Hematopoietic multipotent progenitor cell treated with erythropoietin and hydrocortisone succinate and interleukin-3 and kit ligand, for 6 days (in vitro differentiated cells): ENCODE data around the gene MAGEA1.
A peak's percentile ranks its signal among the peaks of the same experiment; 100 is the strongest.
"Not testable (repeated sequence)": the region's sequence is repeated elsewhere in the genome, so short reads cannot be mapped to it uniquely, and the experiment has no call there.

Source experiments
- DNase-seq: peaks from one replicate; pipeline ENCODE4 v3.0.0-alpha.2; 2015

The MAGEA1 gene, protein sequence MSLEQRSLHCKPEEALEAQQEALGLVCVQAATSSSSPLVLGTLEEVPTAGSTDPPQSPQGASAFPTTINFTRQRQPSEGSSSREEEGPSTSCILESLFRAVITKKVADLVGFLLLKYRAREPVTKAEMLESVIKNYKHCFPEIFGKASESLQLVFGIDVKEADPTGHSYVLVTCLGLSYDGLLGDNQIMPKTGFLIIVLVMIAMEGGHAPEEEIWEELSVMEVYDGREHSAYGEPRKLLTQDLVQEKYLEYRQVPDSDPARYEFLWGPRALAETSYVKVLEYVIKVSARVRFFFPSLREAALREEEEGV

DNA sequence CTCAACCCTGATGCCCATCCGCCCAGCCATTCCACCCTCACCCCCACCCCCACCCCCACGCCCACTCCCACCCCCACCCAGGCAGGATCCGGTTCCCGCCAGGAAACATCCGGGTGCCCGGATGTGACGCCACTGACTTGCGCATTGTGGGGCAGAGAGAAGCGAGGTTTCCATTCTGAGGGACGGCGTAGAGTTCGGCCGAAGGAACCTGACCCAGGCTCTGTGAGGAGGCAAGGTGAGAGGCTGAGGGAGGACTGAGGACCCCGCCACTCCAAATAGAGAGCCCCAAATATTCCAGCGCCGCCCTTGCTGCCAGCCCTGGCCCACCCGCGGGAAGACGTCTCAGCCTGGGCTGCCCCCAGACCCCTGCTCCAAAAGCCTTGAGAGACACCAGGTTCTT, at the start of gene MAGEA1:
Gene MAGEA1, plus strand, starts transcription at position 154 of the 400 bp plus-strand sequence. CDS start 3,106 bp downstream, outside the sequence.
- no peak for DNase-seq

DNA sequence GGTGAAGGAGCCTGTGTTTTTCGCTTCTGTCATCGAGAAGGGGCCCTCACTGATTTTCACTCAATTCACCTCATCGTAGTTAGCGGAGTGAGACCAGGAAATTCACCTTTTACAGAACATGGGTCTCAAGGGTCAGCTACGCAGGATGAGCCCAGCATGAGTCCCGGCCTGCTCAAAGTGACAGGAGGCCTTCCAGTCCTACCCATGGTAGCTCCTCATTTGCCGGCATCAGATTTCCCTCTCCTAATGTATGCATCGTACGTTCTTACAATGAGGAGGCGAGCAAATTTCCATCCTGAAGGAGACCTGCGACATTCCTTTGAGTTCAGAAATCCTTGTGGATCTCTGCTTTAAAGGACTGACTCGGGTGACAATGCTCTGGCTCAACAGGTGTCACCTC, 46.2 kb upstream of the MAGEA1 start:
- DNase-seq, result not testable (repeated sequence)

DNA sequence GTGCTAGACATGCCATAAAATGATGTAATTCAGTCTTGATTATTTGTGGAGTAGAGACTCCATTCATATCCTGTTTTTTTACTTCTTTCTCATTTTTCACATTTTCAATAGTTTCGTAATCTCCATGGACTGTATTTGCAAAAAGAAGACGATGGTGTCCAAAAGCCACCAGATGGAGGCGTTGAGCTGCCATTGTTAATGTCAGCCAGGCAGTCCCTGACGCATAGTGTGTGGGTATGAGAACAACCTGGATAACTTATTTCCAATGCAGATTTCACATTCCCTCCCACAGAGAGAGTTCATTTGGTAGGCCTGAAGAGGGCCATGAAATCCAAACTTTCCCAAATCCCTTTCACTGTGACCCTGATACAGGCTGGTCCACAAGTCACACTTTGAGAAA, 40.0 kb upstream of the MAGEA1 start:
- DNase-seq, result not testable (repeated sequence)

DNA sequence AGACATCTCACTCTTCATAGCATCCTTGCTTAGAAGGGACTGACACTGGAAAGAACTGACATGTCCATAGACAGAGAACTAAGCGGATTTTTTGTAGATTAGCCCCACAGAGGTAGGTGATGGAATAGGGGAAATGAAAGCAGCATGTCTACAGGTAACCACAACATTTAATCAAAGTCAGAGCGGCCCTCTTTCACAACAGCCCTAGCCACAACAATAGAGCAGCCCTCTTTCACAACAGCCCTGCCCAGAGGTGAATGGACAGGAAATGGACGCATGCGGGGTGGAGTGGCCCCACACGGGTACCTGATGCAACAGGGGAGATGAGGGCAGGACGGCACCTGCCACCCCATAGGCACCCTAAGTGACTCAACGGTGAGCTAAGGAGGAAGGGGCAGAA, 32.8 kb upstream of the MAGEA1 start:
- DNase-seq, result not testable (repeated sequence)

DNA sequence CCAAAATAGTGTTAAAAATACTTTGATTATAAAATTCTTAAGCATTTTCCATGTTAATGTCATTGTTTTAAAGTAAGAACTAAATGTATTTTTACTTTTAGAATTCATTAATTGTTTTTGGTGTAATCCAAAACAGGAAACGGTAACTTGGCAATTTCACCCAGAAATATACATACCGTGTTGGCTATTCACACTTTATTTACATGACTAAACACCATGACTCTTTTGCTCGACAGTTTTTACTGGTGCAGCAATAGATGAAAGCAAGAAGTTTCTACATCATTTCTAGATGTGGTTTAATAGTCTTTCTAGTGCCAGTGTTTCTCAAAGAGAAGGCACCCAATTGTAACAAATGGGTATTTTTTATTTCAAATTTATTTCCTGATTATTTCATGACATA, 25.6 kb upstream of the MAGEA1 start:
- DNase-seq, result no peak

DNA sequence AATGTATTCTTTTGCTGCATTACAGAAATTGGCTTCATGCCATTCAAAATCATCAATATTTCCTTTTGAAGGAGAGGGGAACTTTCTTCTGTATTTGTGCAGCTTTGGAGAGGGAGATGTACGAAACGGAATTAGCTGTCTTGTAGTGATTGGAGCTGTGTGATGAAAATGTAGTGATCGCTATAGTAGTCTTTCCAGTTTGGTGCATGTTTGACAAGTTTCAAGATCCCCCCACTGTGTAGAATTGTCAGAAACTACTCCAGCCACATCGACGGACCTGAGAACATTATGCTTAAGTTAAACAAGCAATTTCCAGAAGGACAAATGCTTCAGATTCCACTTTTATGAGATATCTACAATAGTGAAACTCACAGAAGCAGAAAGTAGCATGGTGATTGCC, 21.6 kb upstream of the MAGEA1 start:
- DNase-seq, result no peak

DNA sequence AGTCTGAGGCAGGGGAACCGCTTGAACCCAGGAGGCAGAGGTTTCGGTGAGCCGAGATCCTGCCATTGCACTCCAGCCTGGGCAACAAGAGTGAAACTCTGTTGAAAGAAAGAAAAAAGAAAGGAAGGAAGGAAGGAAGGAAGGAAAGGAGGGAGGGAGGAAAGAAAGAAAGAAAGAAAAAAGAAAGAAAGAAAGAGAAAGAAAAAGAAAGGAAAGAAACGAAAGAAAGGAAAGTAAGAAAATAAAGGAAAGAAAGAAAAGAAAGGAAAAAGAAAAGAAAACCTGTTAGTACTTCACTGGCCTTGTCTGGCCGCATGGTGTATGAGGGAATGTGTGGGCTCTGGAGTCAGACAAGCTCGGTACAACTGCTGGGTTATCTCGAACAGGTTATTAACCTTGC, 20.8 kb upstream of the MAGEA1 start:
- no peak for DNase-seq

DNA sequence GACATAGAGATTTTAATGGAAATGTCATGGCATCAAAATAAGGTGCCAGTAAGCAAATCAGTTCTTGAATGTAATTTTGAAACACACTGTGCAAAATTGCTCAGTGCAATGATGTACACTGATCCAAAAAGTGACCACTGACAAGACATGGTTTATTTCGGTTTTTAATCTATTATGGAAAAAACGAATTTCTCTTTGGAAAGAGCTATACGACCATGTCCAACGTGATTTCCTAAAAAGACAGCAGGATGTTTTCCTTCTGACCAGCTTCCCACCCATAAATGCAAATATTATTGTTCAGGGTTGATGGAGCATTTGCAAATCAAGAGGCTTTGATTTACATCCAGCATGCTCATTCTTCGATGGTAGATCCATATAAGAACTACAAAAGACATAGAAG, 17.1 kb upstream of the MAGEA1 start:
- no peak for DNase-seq

DNA sequence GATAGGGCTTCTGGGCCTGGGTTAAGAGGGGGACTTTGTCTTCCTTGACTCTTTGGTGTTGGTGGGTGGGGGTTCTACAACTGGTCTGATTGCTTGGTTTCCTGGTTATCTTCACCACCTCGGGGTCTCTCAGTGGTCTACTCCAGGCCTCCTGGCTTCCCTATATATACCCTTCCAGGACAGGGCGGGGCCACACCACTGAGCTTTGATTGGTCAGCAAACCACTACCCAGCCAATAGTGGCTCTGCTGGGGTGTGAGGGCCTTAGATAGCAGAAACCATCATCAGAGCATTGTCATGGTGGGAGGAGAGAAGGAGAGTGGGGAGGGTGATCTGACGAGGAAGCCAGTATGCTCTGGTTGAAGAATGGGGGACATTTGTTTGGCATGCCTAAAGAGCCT, 14.4 kb upstream of the MAGEA1 start:
- no peak for DNase-seq

DNA sequence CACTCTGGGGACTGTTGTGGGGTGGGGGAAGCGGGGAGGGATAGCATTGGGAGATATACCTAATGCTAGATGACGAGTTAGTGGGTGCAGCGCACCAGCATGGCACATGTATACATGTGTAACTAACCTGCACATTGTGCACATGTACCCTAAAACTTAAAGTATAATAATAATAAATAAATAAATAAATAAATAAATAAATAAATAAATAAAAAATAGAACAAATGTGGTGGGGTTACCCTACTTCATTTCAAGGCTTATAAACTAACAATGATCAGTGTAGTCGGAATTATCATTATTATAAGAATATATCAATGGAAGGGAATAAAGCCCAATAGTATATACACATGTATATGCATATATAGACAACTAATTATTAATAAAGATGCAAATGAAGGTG, 10.7 kb upstream of the MAGEA1 start:
- DNase-seq, result not testable (repeated sequence)

DNA sequence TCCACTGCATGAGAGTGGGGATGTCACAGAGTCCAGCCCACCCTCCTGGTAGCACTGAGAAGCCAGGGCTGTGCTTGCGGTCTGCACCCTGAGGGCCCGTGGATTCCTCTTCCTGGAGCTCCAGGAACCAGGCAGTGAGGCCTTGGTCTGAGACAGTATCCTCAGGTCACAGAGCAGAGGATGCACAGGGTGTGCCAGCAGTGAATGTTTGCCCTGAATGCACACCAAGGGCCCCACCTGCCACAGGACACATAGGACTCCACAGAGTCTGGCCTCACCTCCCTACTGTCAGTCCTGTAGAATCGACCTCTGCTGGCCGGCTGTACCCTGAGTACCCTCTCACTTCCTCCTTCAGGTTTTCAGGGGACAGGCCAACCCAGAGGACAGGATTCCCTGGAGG, 2.7 kb downstream of the MAGEA1 start:
- no peak for DNase-seq

DNA sequence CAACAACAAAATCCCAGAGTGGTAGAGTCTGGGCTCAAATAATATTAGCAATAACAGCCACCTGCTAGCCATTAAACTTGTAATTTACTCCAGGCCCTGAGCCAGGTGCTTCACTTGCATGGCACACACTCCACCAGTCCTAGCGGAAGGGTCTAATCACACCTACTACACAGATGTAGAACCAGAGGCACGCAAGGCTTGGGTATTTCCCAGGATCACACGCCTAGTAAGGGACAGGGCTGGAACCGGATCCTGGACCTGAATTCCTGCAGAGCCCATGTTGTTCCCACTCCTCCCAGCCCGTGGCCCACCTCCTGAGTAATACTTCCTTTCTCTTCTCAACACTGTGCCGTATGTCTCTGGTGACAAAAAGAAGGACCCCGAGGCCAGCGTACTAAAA, 5.7 kb downstream of the MAGEA1 start:
- DNase-seq, result no peak

DNA sequence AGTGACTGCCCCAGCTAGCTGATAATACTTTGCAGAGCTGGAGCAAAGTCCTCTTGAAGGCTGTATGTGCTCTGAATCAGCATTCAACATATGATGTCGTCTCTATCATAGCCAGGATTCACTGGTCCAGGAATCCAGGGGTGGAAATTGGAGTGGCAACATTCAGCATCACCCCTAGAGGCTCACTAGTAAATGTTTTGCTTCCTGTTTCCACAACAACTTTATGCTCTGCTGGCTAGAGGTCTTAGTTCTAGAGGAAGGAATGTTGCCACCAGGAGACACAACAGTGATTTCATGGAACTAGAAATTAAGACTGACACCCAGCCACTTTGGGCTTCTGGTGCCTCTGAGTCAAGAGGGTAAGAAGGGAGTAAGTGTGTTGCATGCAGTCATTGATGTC, 11.3 kb downstream of the MAGEA1 start:
- no peak for DNase-seq

DNA sequence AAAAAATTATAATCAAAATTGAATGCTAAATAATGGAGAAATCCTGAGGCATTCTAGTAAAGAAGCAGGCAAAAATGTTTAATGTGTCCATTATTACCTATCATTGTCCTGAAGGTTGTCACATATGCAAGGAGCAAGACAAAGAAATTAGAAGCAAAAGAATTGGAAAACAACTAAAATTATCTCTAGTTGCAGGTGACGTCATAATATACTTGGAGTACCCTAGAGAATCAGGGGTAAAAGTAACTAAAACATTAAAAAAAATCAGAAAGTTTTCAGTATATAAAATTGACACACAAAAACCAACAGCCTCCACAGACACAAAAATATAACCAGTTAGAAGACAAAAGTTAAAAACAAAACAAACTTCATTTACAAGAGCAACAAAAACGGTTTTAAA, 21.4 kb downstream of the MAGEA1 start:
- no peak for DNase-seq

DNA sequence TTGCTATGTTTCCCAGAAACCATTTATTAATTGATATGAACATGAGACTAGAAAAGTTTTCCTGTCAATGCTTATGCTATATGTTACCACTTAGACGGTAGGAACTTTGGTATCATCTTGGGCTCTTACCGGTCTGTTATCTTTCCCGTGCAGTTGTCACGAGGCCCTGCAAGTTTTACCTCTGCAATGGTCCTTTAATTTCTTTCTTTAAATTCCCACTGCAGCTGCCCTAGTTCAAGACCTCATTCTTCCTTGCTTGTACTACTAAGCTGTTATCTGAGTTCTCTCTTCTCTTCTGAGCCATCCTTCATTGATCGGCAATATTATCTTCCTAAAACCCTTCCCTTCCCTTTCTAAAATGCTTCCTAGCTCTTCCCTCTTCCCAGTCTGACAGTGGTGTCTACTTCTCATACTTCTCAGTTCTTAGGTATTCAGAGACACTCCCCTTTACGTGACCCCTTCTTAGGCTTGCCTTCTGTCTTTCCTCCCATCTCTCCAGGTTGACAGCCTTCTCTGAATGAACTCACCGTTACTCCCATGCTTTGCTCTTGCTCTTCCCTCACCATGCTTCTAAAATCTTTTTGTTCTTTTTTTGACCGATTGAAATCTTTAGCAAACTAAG, 27.5 kb downstream of the MAGEA1 start:
- peak; percentile 9 for DNase-seq

DNA sequence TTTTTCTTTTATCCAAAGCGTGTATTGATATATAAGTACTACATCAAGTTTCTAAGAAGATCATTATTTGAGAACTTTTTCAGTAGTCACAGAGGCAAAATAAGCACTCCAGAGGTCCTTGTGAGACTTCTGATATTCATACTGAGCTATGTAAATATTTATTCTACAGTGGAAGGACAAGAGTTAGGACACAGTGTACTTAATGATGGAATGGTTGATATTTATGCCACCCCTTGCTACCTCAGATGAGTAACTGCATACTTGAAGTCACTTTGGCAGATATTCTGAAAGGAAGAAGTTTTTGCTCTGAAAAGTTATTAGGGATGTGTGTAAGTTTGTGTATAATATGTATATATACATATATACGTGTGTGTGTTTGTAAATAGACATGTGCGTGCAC, 30.3 kb downstream of the MAGEA1 start:
- no peak for DNase-seq

DNA sequence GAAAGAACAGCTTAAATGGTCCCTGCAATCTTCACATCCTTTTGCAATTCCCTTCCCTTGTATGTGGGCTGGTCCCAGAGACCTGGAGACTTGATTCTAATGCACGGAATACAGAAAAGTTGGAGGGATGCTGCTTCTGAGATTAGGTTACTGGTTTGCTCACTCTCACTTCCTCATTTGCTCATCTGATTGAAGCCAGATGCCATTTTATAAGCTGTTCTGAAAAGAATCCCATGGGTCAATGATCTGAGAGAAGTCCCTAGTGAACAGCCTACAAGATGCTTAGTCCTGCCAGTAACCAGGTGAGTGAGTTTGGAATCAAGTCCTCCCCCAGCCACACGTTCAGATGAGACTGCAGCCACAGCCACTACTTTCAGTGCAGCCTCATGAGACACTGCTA, 35.9 kb downstream of the MAGEA1 start:
- DNase-seq, result no peak

DNA sequence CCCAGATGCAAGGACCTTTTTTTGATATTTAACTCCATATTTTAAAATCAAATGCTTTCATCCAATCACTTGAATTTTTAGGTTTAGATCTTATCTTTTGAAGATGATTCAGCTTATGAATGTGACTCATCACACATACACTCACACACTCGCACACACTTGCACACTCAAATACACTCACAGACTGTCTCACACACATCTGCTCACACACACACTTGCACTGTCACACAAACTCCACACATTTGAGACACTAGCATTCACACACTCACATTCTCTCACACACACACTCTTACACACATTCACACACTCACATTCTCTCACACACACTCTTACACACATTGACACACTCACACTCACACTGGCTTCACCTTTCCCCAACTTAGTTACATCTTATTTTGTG, 37.8 kb downstream of the MAGEA1 start:
- no peak for DNase-seq

DNA sequence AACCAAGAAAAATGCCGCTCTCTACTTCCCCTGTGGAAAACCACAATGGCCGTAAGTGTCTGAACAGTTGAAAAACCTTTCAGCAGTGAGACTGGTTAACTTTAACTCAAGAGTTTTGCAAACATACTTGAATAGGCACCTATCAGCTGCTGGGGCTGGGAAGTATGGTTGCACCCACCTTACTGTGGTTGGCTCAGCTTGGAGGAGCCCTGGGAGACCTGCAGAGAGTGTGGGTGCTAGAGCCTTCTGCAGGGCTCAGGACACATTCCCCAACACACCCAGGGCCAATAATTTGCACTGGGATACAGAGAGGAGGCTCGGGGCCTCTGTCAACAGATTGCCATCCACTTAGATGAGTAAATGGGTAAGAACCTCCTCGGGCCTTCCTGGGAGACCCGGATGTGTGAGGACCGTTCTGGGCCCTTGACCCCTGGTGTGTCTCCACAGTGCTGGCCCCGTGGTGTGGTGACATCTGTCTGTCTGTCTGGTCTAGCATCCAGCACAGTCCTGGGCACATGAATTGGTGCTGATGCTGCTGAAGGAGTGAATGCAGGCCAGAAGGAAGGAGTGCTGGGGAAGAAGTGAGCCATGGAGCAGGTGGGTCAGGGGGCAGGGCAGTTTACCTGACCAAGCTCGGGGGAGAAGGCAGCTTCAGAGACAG, 46.5 kb downstream of the MAGEA1 start:
- DNase-seq, result no peak

DNA sequence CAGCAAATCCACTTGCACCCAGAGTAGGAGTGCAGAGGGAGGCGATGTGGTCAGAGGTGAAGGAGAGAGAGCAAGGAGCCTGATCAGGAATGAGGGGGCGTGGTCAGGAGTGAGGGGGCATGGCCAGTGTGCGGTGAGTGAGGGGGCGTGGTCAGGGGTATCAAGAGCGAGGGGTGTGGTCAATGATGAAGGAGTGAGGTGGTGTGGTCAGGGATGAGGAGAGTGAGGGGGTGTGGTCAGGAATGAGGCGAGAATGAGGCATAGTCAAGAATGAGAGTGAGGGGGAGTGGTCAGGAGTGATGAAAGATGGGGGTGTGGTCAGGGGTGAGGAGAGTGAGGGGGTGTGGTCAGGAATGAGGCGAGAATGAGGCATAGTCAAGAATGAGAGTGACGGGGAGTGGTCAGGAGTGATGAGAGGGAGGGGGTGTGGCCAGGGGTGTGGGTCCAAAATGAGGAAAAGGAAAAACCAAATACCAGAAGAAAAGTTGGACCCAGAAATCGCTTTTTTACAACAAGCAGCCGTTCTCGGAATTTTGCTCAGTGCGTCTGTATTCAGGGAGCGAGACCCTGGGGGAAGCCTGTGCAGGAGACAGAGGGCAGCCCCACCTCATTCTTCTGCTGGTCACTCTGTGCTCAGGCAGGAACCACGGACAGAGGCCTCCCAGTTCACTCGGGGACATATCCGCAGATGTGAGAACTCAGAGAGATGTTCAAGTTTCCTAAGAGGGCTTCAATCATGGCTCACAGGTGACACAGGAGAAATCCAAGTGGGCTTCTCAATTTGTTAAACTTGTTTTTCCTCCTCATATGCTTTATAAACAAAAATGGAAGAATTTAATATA, 47.5 kb downstream of the MAGEA1 start:
- DNase-seq, result peak; percentile 42
